ENCODE measurements around the gene BTBD9.

DNA sequence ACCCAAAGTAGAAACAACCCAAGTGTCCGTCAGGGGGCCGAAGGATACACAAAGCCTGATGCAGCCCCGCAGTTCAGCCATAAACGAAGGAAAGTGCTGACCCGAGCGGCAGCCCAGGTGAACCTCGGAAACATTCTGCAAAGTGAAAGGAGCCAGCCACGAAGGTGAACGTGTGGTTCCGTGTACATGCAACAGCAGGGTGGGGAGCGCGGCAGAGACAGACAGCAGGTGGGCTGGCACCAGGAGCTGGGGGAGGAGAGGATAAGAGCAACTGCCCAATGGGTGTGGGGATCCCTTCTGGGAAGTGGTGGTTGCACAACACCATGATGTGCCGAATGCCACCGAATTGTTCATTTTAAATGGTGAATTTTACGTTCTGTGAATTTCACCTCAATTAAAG, 478.4 kb downstream of the BTBD9 start:
- TF ChIP-seq POLR2A (IDR thresholded peaks at IDR 0.05) (no peak), CTCF (IDR thresholded peaks at IDR 0.05) (no peak)
